Dendritic cell treated with granulocyte-macrophage colony-stimulating factor and Interleukin-4, amounts not matched to agents 40 ng/mL and 50 ng/mL, for 4 days (primary cell): ENCODE data around the gene HAVCR1.
"Not testable (repeated sequence)": the region's sequence is repeated elsewhere in the genome, so short reads cannot be mapped to it uniquely, and the experiment has no call there.

Experiments
- H3K27ac Mint-ChIP-seq: one replicate; pipeline ENCODE4 v1.8.0; 2022; ENCODE audit warnings: mild to moderate bottlenecking, mixed read lengths
- H3K27me3 Mint-ChIP-seq: one replicate; pipeline ENCODE4 v1.8.0; 2022; ENCODE audit warnings: mild to moderate bottlenecking, mixed read lengths
- H3K36me3 Mint-ChIP-seq: one replicate; pipeline ENCODE4 v1.8.0; 2022; ENCODE audit warnings: low read depth, mixed read lengths
- H3K4me1 Mint-ChIP-seq: one replicate; pipeline ENCODE4 v1.8.0; 2022; ENCODE audit warnings: low read depth, mixed read lengths
- H3K4me3 Mint-ChIP-seq: one replicate; pipeline ENCODE4 v1.8.0; 2022; ENCODE audit warnings: mild to moderate bottlenecking, moderate library complexity, mixed read lengths
- H3K9me3 Mint-ChIP-seq: one replicate; pipeline ENCODE4 v1.8.0; 2022; ENCODE audit warnings: mixed read lengths
- intact Hi-C: fragments of 100-400 bp; cut with micrococcal nuclease; formaldehyde crosslinking; loops from one replicate; pipeline ENCODE4 v1.15.0; 2022

The HAVCR1 gene

DNA sequence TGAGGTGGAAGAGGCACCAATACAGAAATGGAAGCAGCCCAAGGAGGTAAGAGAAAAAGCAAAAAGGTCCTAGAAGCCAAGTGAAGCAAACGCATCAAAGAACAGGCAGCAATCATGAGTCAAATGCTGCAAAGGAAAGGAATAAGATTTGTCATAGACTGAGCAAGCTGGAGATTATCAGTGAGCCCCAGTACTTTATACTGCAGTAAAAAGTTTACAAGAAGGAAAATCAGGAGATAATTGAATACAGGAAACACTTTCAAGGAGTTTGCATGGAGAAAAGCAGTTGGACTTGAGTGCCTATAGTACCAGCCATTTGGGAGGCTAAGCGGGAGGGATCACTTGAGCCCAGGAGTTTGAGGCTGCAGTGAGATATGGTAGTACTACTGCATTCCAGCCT is 7.2 kb upstream of the HAVCR1 start:
- Mint-ChIP-seq H3K27me3 (no peaks in the 10 kb centered on the region), H3K36me3 (no peaks in the 10 kb centered on the region), H3K27ac (no peak overlapping the region), H3K4me3 (no peak overlapping the region), H3K4me1 (no peaks in the 10 kb centered on the region), H3K9me3 (no peaks in the 10 kb centered on the region)
- intact Hi-C loops = no loop called here

DNA sequence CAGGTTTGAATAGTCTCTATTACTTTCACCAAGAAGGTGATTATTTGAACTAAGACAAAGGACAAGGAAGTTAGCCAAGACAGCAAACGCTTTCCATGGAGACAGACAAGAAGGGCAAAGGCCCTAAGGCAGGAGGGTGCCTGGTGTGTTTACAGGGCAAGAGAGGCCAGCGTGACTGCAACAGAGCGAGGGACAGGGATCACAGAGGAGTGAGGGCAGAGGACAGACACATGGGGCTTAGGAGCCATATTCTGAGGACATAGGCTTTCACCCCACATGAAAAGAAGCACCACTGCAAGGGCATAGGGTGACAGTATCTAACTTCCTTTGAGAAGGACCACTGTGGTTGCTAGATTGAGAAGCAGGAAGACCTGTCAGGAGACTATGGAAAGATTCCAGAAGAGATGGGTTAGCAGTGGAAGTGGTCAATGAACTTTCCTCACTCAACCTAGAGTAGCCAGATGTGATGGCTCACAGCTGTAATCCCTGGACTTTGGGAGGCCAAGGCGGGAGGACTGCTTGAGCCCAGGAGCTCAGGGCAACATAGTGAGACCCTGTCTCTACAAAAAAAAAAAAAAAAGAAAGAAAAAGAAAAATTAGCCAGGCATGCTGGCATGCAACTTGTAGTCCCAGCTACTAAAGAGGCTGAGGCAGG is 5.0 kb upstream of the HAVCR1 start:
- Mint-ChIP-seq H3K4me1 (no peaks in the 10 kb centered on the region), H3K27me3 (no peaks in the 10 kb centered on the region), H3K27ac (no peak overlapping the region), H3K9me3 (no peaks in the 10 kb centered on the region), H3K4me3 (no peak overlapping the region), H3K36me3 (no peaks in the 10 kb centered on the region)
- intact Hi-C loops = no loop called here

GRCh38 chr5:157059891-157060290 is 975 bp upstream of the HAVCR1 start:
- Mint-ChIP-seq H3K36me3 (no peaks in the 10 kb centered on the region), H3K27ac (no peak overlapping the region), H3K4me1 (no peaks in the 10 kb centered on the region), H3K4me3 (no peak overlapping the region), H3K27me3 (no peaks in the 10 kb centered on the region), H3K9me3 (no peaks in the 10 kb centered on the region)
- intact Hi-C loops = no loop called here

DNA sequence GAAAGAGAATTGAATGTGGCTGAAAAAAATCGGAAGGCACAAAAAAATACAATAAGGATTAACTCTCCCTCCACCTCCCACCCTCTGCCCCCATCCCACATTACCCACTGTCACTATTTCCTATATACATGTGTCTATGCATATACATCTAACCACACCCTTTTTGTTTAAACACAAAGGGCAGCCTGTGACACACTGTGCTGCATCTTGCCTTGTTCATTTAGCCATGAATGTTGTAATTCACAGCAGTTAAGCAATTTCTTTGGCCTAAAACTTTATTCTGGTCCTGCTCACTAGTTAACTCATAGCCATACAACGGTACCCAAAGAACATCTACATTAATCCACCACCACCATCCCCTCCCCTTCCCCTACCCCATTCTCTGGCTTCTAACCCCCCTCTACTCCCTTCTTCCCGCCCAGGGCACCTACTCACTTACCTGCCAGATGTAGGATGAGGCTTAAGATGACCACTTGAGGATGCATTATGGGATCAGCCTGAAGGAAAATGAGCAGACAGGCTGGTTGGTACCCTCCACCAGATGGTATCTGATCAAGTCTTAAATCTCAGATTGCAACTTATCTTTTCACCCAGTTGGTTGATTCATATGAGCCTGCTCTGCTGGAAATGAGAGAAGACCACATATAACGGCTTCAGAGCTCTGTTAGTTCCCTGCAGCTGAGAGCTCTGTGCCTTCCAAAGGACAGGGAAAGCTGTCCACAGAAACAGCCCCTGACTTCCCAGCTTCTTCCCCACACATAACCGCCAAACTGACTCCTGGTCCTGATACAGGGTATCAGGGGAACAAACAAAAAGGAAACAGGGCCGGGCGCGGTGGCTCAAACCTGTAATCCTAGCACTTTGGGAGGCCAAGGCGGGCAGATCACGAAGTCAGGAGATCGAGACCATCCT is 1.2 kb downstream of the HAVCR1 start:
- no peak overlapping the region for H3K27ac Mint-ChIP-seq
- intact Hi-C loops = no loop called here
- no peak overlapping the region for H3K4me3 Mint-ChIP-seq
- H3K4me1 Mint-ChIP-seq = no peaks in the 10 kb centered on the region
- H3K27me3 Mint-ChIP-seq = no peaks in the 10 kb centered on the region
- H3K36me3 Mint-ChIP-seq = no peaks in the 10 kb centered on the region
- no peaks in the 10 kb centered on the region for H3K9me3 Mint-ChIP-seq

DNA sequence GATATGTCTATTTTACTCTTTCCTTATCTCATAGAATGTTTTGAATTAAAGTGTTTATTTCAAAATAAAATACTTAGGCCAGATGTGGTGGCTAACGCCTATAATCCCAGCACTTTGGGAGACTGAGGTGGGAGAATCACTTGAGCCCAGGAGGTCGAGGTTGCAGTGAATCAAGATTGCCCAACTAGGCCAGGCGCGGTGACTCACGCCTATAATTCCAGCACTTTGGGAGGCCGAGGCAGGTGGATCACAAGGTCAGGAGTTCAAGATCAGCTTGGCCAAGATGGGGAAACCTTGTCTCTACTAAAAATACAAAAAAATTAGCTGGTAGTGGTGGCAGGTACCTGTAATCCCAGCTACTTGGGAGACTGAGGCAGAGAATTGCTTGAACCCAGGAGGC is 2.1 kb downstream of the HAVCR1 start:
- H3K4me1 Mint-ChIP-seq, H3K9me3 Mint-ChIP-seq, H3K27me3 Mint-ChIP-seq, H3K27ac Mint-ChIP-seq, intact Hi-C loops, H3K36me3 Mint-ChIP-seq, H3K4me3 Mint-ChIP-seq: not testable (repeated sequence)

- no peak overlapping the region for H3K27ac Mint-ChIP-seq
- H3K4me1 Mint-ChIP-seq = peaks cover 8% of the 10 kb centered on the region
- H3K9me3 Mint-ChIP-seq = no peaks in the 10 kb centered on the region
- H3K36me3 Mint-ChIP-seq = no peaks in the 10 kb centered on the region
- no peak overlapping the region for H3K4me3 Mint-ChIP-seq
- H3K27me3 Mint-ChIP-seq = peaks cover 3% of the 10 kb centered on the region
- intact Hi-C loops = no loop called here
These were observed 7.2 kb downstream of the HAVCR1 start for GRCh38 chr5:157051604-157052245.

DNA sequence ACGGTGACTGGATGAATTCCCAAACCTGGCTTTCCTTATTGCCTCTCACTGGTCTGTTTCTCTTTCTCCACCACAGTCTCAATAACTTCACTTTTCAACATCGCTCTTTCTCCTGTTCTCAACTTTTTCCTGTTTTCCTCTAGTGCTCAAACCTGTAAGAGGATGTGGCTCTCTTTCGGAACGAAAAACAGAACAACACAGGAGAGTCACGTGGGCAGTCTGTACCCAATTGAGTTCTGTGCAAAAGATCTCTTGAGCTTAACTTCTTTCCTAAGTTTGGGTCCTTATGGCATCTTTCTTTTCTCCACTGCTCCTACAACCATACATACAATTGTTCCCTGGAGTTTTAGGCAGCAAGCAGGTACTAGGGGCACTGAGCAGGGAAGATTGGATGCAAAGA is 8.9 kb downstream of the HAVCR1 start:
- H3K27me3 Mint-ChIP-seq = peaks cover 3% of the 10 kb centered on the region
- intact Hi-C loops = no loop called here
- no peak overlapping the region for H3K4me3 Mint-ChIP-seq
- H3K36me3 Mint-ChIP-seq = no peaks in the 10 kb centered on the region
- H3K4me1 Mint-ChIP-seq = peaks cover 8% of the 10 kb centered on the region
- no peak overlapping the region for H3K27ac Mint-ChIP-seq
- no peaks in the 10 kb centered on the region for H3K9me3 Mint-ChIP-seq

DNA sequence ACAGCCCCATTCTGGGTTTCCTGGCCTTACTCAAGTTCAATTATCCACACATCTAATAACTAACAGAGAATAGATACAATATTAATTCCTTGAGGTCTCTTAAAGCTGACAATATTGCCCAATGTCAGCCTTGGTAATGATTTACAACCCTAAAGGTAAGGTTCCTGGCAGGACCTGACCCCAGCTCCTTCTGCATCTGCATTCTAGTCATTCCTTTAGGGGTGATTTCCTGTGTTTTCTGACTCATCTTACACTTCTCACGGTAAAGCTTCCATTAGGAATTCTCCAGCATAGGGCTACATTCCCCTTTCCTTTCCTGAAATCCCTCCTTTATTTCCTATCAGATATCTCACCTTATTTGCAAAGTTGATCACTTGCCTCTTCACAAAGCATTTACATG is 9.3 kb downstream of the HAVCR1 start:
- Mint-ChIP-seq H3K4me1 (peaks cover 8% of the 10 kb centered on the region), H3K9me3 (no peaks in the 10 kb centered on the region), H3K36me3 (no peaks in the 10 kb centered on the region), H3K4me3 (no peak overlapping the region), H3K27me3 (peaks cover 3% of the 10 kb centered on the region), H3K27ac (no peak overlapping the region)
- intact Hi-C loops = no loop called here

DNA sequence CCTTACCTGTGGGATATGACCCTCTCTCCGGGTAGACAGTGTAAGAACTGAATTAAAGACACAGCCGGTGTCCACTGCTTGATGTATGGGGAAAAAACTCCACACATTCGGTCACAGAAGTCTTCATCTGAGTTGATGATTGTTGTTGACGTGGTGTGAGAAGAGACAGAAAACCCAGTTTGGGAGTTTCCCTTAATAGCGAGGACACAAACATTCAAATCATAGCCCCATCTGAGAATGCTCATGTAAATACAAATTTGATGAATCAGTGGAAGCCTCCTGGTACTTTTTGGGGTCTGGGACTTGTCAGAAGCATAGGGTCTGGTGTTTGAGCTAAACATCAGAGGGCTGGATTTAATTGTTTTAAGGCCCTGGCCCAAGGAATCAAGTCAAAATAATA is 11.0 kb downstream of the HAVCR1 start:
- Mint-ChIP-seq H3K27ac (no peak overlapping the region), H3K36me3 (no peaks in the 10 kb centered on the region), H3K4me1 (peaks cover 8% of the 10 kb centered on the region), H3K4me3 (no peak overlapping the region), H3K27me3 (peaks cover 3% of the 10 kb centered on the region), H3K9me3 (no peaks in the 10 kb centered on the region)
- intact Hi-C loops = no loop called here

DNA sequence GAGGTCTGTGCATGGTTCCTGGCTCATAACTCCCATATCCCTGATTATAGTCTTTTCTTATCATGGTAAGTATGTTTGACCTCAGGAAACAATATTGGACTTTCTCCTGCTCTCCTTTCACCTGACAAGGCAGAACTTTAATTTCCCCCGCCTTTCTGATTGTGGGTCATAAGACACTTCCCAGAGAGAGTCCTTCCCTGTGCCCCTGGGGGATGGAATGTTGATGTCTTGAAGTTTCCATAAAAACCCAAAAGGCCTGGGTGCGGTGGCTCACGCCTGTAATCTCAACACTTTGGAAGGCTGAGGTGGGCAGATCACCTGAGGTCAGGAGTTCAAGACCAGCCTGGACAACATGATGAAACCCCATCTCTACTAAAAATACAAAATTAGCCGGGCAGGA is 11.9 kb downstream of the HAVCR1 start:
- H3K36me3 Mint-ChIP-seq, H3K4me3 Mint-ChIP-seq, intact Hi-C loops, H3K27me3 Mint-ChIP-seq, H3K27ac Mint-ChIP-seq, H3K9me3 Mint-ChIP-seq, H3K4me1 Mint-ChIP-seq: not testable (repeated sequence)

DNA sequence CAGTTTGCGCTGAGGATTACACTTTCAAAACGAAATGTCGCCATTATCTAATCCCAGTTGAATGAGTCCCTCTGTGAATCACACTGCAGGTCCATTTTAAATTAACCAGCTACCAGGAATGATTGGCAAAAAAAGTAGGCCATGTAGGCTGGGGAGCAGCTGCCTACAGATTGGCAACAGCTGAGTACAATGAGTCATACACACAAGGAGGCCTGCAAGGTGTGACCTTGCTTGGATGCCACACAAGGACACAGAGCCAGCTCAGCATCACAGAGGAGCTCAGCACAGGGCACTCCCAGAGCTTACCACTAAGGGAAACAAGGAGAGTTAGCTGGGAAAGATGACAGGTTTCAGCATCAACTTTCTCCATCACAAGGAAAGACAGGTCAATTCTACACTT is 12.9 kb downstream of the HAVCR1 start:
- Mint-ChIP-seq H3K27ac (no peak overlapping the region), H3K4me3 (no peak overlapping the region), H3K4me1 (peaks cover 8% of the 10 kb centered on the region), H3K27me3 (peaks cover 3% of the 10 kb centered on the region), H3K36me3 (no peaks in the 10 kb centered on the region), H3K9me3 (no peaks in the 10 kb centered on the region)
- intact Hi-C loops = no loop called here

DNA sequence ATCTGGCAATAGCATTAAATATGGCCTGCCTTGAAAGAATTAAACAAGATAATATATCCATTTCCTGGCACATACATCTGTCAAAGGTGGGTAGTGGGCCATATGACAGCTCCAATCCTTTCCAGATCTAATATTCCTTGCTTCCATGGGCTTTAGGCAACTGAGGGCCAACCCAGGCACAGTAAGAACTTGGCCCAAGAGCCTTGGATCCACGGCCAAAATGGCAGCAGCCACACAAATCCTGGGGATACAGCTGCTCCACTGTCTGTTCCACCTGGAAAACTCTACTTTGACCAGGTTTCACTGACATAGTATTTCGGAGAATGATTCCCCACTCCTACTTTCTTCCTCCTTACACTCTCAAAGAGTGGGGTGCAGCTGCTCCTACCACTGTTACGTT is 13.3 kb downstream of the HAVCR1 start:
- Mint-ChIP-seq H3K9me3 (no peaks in the 10 kb centered on the region), H3K4me1 (peaks cover 8% of the 10 kb centered on the region), H3K27me3 (peaks cover 3% of the 10 kb centered on the region), H3K27ac (no peak overlapping the region), H3K4me3 (no peak overlapping the region), H3K36me3 (no peaks in the 10 kb centered on the region)
- intact Hi-C loops = no loop called here

GRCh38 chr5:157038568-157039187 is 20.2 kb downstream of the HAVCR1 start:
- Mint-ChIP-seq H3K9me3 (no peaks in the 10 kb centered on the region), H3K27me3 (no peaks in the 10 kb centered on the region), H3K4me1 (no peaks in the 10 kb centered on the region), H3K27ac (no peak overlapping the region), H3K36me3 (no peaks in the 10 kb centered on the region), H3K4me3 (no peak overlapping the region)
- intact Hi-C loops = no loop called here
